A673 (cell line): ENCODE data around the gene TMEM179. TPM values are rescaled to one million over a fixed set of nuclear protein-coding genes. Genes with fewer than 3 reads are reported as not detected.
A peak's percentile ranks its signal among the peaks of the same experiment; 100 is the strongest.

Source experiments
- BruUV-seq: library from RNA; stranded (reverse); fragments of 400-500 nt; replicated peaks from 2 replicates; lab custom pipeline; 2021; lab: Mats Ljungman, UMichigan
- CTCF ChIA-PET: fragments of 300-600 bp; sonication (Branson Sonifier 250); formaldehyde crosslinking; loops from one replicate; lab custom pipeline; 2022; ENCODE audit warnings: antibody characterized with exemption; lab: Charles Lee
- POLR2A ChIA-PET: fragments of 300-600 bp; sonication (Branson Sonifier 250); formaldehyde crosslinking; loops from one replicate; lab custom pipeline; 2022; ENCODE audit warnings: antibody characterized with exemption; ENCODE audit not compliant: low non-redundant PET; lab: Charles Lee
- DNase-seq: peaks from one replicate; pipeline ENCODE4 v3.0.0-alpha.2; 2015; ENCODE audit warnings: low spot score
- H3K27ac ChIP-seq: fragments of 200-600 bp; sonication (generic); 2 replicates; pipeline ENCODE4 v1.5.1; 2016; ENCODE audit warnings: mixed run types, low read depth, mild to moderate bottlenecking, mixed read lengths, antibody characterized with exemption, low read length; ENCODE audit not compliant: poor library complexity, severe bottlenecking
- H3K27me3 ChIP-seq: fragments of 200-600 bp; sonication (generic); replicated peaks from 2 replicates; pipeline ENCODE4 v1.6.1; 2017; ENCODE audit warnings: mixed run types, low read depth, mild to moderate bottlenecking, mixed read lengths, antibody characterized with exemption, low read length; ENCODE audit not compliant: insufficient read depth, poor library complexity
- H3K36me3 ChIP-seq: fragments of 200-600 bp; sonication (generic); 2 replicates; pipeline ENCODE4 v1.6.1; 2016; ENCODE audit warnings: mixed run types, mild to moderate bottlenecking, mixed read lengths, antibody characterized with exemption, low read length; ENCODE audit not compliant: insufficient read depth, poor library complexity, severe bottlenecking
- H3K4me1 ChIP-seq: fragments of 200-600 bp; sonication (generic); 2 replicates; pipeline ENCODE4 v1.6.1; 2017; ENCODE audit warnings: mixed run types, mild to moderate bottlenecking, mixed read lengths, antibody characterized with exemption, low read length; ENCODE audit not compliant: insufficient read depth, poor library complexity, severe bottlenecking
- H3K4me3 ChIP-seq: fragments of 200-600 bp; sonication (generic); 2 replicates; pipeline ENCODE4 v1.5.1; 2016; ENCODE audit warnings: low read depth, mixed run types, mild to moderate bottlenecking, mixed read lengths, low read length; ENCODE audit not compliant: poor library complexity, severe bottlenecking
- H3K9me3 ChIP-seq: fragments of 200-600 bp; sonication (generic); 2 replicates; pipeline ENCODE4 v1.6.1; 2016; ENCODE audit warnings: mixed run types, low read depth, mild to moderate bottlenecking, mixed read lengths, antibody characterized with exemption, low read length; ENCODE audit not compliant: poor library complexity, severe bottlenecking
- CTCF ChIP-seq: fragments of 300-800, 200-600 bp; sonication (generic); conservative IDR thresholded peaks from 2 replicates; pipeline ENCODE4 v1.5.1; 2017; ENCODE audit warnings: low read depth, mild to moderate bottlenecking, antibody characterized with exemption, low read length, moderate library complexity, mixed read lengths
- EZH2 ChIP-seq: fragments of 200-600 bp; sonication (generic); IDR thresholded peaks from 2 replicates; pipeline ENCODE4 v1.6.1; 2017; ENCODE audit warnings: borderline replicate concordance, low read depth, mild to moderate bottlenecking, mixed read lengths, antibody characterized with exemption, low read length; ENCODE audit not compliant: poor library complexity, severe bottlenecking
- intact Hi-C: fragments of 100-400 bp; cut with micrococcal nuclease; formaldehyde crosslinking; loops from one replicate; pipeline ENCODE4 v1.10.0; 2022; ENCODE audit not compliant: unreplicated experiment
- total RNA-seq: library from RNA; stranded (reverse); gene quantifications from 2 replicates; pipeline ENCODE4 v1.2.3, GENCODE V29; 2021

Gene TMEM179
- total RNA-seq, 1 experiment from 2014 or later, result 0.58 TPM

DNA sequence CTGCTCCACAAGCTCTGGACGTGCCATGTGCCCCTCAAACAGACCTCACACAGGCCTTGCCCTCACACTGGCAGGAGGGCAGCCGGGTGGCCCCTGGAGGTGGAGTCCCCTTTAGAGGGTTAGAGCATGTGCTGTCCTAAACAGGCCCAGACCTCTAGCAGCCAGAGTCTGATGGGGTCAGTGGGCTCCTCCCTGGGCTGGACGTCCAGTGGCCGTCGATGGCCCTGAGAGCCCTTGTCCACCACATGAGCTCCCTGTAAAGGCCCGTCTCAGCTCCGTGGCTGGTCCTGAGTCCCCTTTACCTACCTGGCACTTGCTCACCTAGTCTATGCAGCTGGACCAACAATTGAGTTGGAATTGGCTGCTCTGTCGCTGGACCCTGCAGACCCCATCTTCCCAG, 3.8 kb downstream of the TMEM179 start:
- TF ChIP-seq CTCF, result no peak
- DNase-seq, result no peak
- intact Hi-C loops, result no loop called here
- Histone ChIP-seq H3K27ac (no peak overlapping the region), H3K9me3 (no peaks in the 10 kb centered on the region), H3K4me1 (no peaks in the 10 kb centered on the region), H3K4me3 (no peak overlapping the region), H3K27me3 (peaks cover 29% of the 10 kb centered on the region), H3K36me3 (no peaks in the 10 kb centered on the region)
- no TSS peak for BruUV-seq
- POLR2A ChIA-PET, result no interaction called here
- CTCF ChIA-PET, result no interaction called here

- no peaks in the 10 kb centered on the region for H3K4me1 ChIP-seq
- ChIA-PET CTCF (no interaction called here), POLR2A (no interaction called here)
- H3K27me3 ChIP-seq, result peaks cover 23% of the 10 kb centered on the region
- H3K4me3 ChIP-seq, result no peak overlapping the region
- BruUV-seq, result no TSS peak
- H3K27ac ChIP-seq, result no peak overlapping the region
- H3K36me3 ChIP-seq, result no peaks in the 10 kb centered on the region
- peak; percentile 17 for DNase-seq
- no peaks in the 10 kb centered on the region for H3K9me3 ChIP-seq
- no peak for TF ChIP-seq EZH2
- intact Hi-C loops, result no loop called here
These were observed 4.4 kb downstream of the TMEM179 start for GRCh38 chr14:104600141-104600643.

- Histone ChIP-seq H3K27ac (no peak overlapping the region), H3K36me3 (no peaks in the 10 kb centered on the region), H3K9me3 (no peaks in the 10 kb centered on the region), H3K4me1 (no peaks in the 10 kb centered on the region), H3K4me3 (no peak overlapping the region), H3K27me3 (peaks cover 15% of the 10 kb centered on the region)
- CTCF ChIA-PET, result no interaction called here
- BruUV-seq, result no TSS peak
- TF ChIP-seq EZH2, result no peak
- intact Hi-C loops, result no loop called here
- no peak for DNase-seq
- POLR2A ChIA-PET, result no interaction called here
These were observed 5.1 kb downstream of the TMEM179 start for GRCh38 chr14:104599446-104599845.

DNA sequence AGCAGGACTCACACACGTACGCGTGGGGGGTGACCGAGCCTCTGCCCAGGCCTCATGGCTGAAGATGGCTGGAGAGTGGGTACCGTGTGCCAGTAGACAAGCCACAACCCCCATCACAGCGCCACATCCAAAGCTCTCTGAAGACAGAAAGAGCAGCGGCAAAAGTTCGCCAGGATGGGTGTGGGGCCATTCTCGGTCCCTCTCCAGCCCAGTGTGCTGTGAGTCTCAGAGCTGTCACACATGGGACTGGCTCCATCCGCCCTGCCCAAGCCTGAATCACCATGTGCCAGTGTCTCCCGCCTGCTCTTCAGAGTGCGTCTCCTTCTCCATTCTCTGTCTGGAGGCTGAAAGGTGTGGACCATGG, 5.7 kb downstream of the TMEM179 start:
- no peaks in the 10 kb centered on the region for H3K9me3 ChIP-seq
- H3K27me3 ChIP-seq, result peaks cover 10% of the 10 kb centered on the region
- DNase-seq, result no peak
- ChIA-PET CTCF (no interaction called here), POLR2A (no interaction called here)
- no peaks in the 10 kb centered on the region for H3K4me1 ChIP-seq
- intact Hi-C loops, result no loop called here
- H3K4me3 ChIP-seq, result no peak overlapping the region
- TF ChIP-seq CTCF (no peak), EZH2 (no peak)
- no peak overlapping the region for H3K27ac ChIP-seq
- BruUV-seq, result no TSS peak
- H3K36me3 ChIP-seq, result no peaks in the 10 kb centered on the region
